ENCODE results near the gene SLC2A1. TPM values are rescaled to one million over a fixed set of nuclear protein-coding genes. Genes with fewer than 3 reads are reported as not detected.

The SLC2A1 gene
- total and polyA plus RNA-seq, 9 of the 15 experiments (the other 6 are each of a cell fraction or from before 2014, with no cell fraction given), result 12.6 to 153 (median 48.0) TPM

DNA sequence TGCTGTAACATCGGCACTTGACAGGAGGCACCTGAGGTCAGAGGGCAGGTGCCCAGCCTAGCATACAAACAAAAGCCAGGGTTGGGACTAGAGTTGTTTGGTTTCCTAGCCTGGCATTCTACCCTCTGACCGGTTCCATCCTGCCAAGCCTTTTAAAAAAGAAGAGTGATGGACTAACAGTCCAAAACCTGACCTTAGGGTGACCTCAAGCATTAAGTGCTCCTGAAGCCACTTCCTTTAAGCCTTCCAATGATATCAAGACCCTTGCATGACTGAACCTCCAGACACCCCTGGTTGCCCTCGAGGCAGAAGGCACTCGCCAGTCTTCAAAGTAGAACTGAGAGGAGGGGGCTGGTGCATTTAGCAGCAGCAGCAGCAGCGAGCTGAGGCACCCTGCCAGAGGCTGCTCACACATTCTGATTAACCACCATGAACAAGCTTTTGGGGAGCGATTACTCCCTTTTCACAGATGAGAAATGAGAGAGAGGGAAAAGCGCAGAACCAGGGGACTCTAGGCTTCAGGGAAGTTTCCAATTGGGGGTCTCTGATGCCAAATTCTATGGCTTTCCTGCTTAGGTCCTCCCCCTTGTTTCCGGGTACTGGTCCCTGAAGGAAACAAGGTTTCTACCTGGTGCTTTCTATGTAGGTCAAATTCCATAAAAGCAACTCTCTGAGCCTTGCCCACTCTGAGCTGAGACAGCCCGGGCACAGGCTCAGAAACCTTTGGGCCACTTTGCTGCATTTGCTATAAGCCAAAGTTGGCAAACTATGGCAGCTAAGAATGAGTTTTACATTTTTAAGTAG lies 9.2 kb downstream of the SLC2A1 start (continued):
- TF ChIP-seq, protein P1, sequence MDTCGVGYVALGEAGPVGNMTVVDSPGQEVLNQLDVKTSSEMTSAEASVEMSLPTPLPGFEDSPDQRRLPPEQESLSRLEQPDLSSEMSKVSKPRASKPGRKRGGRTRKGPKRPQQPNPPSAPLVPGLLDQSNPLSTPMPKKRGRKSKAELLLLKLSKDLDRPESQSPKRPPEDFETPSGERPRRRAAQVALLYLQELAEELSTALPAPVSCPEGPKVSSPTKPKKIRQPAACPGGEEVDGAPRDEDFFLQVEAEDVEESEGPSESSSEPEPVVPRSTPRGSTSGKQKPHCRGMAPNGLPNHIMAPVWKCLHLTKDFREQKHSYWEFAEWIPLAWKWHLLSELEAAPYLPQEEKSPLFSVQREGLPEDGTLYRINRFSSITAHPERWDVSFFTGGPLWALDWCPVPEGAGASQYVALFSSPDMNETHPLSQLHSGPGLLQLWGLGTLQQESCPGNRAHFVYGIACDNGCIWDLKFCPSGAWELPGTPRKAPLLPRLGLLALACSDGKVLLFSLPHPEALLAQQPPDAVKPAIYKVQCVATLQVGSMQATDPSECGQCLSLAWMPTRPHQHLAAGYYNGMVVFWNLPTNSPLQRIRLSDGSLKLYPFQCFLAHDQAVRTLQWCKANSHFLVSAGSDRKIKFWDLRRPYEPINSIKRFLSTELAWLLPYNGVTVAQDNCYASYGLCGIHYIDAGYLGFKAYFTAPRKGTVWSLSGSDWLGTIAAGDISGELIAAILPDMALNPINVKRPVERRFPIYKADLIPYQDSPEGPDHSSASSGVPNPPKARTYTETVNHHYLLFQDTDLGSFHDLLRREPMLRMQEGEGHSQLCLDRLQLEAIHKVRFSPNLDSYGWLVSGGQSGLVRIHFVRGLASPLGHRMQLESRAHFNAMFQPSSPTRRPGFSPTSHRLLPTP (IDR thresholded peaks at IDR 0.05; ENCODE audit: borderline replicate concordance, extremely low read depth, insufficient read length), result no peak
- peak; percentile 47; the same call in 1 of the 2 replicates for TF ChIP-seq ESRRA (IDR thresholded peaks at IDR 0.05; ENCODE audit: borderline replicate concordance, low read depth)
- peak; percentile 78 to 82 for TF ChIP-seq KDM1A (IDR thresholded peaks at IDR 0.05)
- no peak for TF ChIP-seq CSDE1 (IDR thresholded peaks at IDR 0.05)
- peak; percentile 68 for TF ChIP-seq PML (IDR thresholded peaks at IDR 0.05; ENCODE audit: low read length)
- peak; percentile 83 for TF ChIP-seq TAL1 (IDR thresholded peaks at IDR 0.05)
- no peak for TF ChIP-seq BACH1 (tag; IDR thresholded peaks at IDR 0.05)
- TF ChIP-seq, protein P2, sequence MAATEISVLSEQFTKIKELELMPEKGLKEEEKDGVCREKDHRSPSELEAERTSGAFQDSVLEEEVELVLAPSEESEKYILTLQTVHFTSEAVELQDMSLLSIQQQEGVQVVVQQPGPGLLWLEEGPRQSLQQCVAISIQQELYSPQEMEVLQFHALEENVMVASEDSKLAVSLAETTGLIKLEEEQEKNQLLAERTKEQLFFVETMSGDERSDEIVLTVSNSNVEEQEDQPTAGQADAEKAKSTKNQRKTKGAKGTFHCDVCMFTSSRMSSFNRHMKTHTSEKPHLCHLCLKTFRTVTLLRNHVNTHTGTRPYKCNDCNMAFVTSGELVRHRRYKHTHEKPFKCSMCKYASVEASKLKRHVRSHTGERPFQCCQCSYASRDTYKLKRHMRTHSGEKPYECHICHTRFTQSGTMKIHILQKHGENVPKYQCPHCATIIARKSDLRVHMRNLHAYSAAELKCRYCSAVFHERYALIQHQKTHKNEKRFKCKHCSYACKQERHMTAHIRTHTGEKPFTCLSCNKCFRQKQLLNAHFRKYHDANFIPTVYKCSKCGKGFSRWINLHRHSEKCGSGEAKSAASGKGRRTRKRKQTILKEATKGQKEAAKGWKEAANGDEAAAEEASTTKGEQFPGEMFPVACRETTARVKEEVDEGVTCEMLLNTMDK (IDR thresholded peaks at IDR 0.05; ENCODE audit: borderline replicate concordance, insufficient read depth, low read depth, low read length, poor library complexity, severe bottlenecking), result no peak
- peak; percentile 72; the same call in 1 of the 2 replicates for TF ChIP-seq EP300 (IDR thresholded peaks at IDR 0.05; ENCODE audit: low read length)
- TF ChIP-seq, protein P3, sequence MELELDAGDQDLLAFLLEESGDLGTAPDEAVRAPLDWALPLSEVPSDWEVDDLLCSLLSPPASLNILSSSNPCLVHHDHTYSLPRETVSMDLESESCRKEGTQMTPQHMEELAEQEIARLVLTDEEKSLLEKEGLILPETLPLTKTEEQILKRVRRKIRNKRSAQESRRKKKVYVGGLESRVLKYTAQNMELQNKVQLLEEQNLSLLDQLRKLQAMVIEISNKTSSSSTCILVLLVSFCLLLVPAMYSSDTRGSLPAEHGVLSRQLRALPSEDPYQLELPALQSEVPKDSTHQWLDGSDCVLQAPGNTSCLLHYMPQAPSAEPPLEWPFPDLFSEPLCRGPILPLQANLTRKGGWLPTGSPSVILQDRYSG (tag; conservative IDR thresholded peaks at IDR 0.05; ENCODE audit: low read depth), result peak; percentile 25; the same call in 1 of the 2 replicates
- no peak for TF ChIP-seq PHF8 (IDR thresholded peaks at IDR 0.05; ENCODE audit: borderline replicate concordance, low read length)
- peak; percentile 90 for TF ChIP-seq ARID1B (IDR thresholded peaks at IDR 0.05)
- no peak for TF ChIP-seq HNRNPUL1 (IDR thresholded peaks at IDR 0.05; ENCODE audit: low read length)
- TF ChIP-seq TAF1 (IDR thresholded peaks at IDR 0.05; ENCODE audit: control insufficient read depth, extremely low read depth, insufficient read depth, low read length, severe bottlenecking), result no peak
- peak; percentile 40; the same call in 1 of the 2 replicates for TF ChIP-seq GATA2 (CRISPR knock-in tag; IDR thresholded peaks at IDR 0.05)
- TF ChIP-seq, protein P4, sequence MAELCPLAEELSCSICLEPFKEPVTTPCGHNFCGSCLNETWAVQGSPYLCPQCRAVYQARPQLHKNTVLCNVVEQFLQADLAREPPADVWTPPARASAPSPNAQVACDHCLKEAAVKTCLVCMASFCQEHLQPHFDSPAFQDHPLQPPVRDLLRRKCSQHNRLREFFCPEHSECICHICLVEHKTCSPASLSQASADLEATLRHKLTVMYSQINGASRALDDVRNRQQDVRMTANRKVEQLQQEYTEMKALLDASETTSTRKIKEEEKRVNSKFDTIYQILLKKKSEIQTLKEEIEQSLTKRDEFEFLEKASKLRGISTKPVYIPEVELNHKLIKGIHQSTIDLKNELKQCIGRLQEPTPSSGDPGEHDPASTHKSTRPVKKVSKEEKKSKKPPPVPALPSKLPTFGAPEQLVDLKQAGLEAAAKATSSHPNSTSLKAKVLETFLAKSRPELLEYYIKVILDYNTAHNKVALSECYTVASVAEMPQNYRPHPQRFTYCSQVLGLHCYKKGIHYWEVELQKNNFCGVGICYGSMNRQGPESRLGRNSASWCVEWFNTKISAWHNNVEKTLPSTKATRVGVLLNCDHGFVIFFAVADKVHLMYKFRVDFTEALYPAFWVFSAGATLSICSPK (IDR thresholded peaks at IDR 0.05; ENCODE audit: borderline replicate concordance), result no peak
- TF ChIP-seq SMARCA4 (IDR thresholded peaks at IDR 0.05), result peak; percentile 77
- peak; percentile 86 for TF ChIP-seq KLF16 (IDR thresholded peaks at IDR 0.05)
- peak in 1 of 2 experiments; percentile 65; a peak in 1 of 4 replicates for TF ChIP-seq TRIM24 (IDR thresholded peaks at IDR 0.05)
